Measurements from ENCODE around the gene TMEM178B. TPM values are rescaled to one million over a fixed set of nuclear protein-coding genes. Genes with fewer than 3 reads are reported as not detected.
A peak's percentile ranks its signal among the peaks of the same experiment; 100 is the strongest.
"Not testable (repeated sequence)": the region's sequence is repeated elsewhere in the genome, so short reads cannot be mapped to it uniquely, and the experiment has no call there.

The TMEM178B gene
- total RNA-seq, 3 donors from 2014 or later, result 0.23 to 0.90 (median 0.37) TPM

- no peak overlapping the region for H3K4me3 Mint-ChIP-seq
- H3K4me1 Mint-ChIP-seq (ENCODE audit: low read depth), result no peaks in the 10 kb centered on the region
- H3K36me3 Mint-ChIP-seq (ENCODE audit: insufficient read depth), result no peaks in the 10 kb centered on the region
- H3K27me3 Mint-ChIP-seq (ENCODE audit: low read depth), result peaks cover 6% of the 10 kb centered on the region
- no peak for ATAC-seq
- H3K9me3 Mint-ChIP-seq, result peaks cover 4% of the 10 kb centered on the region
- no peak for DNase-seq
Measured at GRCh38 chr7:141167381-141167964, 93.6 kb downstream of the TMEM178B start.

DNA sequence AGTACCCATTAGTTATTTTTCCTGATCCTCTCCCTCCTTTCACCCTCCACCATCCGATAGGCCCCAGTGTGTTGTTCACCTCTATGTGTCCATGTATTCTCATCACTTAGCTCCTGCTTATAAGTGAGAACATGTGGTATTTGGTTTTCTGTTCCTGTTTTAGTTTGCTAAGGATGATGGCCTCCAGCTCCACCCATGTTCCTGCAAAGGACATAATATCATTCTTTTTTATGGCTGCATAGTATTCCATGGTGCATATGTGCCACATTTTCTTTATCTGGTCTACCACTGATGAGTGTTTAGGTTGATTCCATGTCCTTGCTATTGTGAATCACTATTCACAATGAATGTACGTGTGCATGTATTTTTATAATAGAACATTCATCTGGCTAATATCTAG is 95.3 kb downstream of the TMEM178B start:
- not testable (repeated sequence) for H3K4me1 Mint-ChIP-seq (ENCODE audit: low read depth); H3K9me3 Mint-ChIP-seq; H3K36me3 Mint-ChIP-seq (ENCODE audit: insufficient read depth); DNase-seq; ATAC-seq; H3K4me3 Mint-ChIP-seq; H3K27me3 Mint-ChIP-seq (ENCODE audit: low read depth)

DNA sequence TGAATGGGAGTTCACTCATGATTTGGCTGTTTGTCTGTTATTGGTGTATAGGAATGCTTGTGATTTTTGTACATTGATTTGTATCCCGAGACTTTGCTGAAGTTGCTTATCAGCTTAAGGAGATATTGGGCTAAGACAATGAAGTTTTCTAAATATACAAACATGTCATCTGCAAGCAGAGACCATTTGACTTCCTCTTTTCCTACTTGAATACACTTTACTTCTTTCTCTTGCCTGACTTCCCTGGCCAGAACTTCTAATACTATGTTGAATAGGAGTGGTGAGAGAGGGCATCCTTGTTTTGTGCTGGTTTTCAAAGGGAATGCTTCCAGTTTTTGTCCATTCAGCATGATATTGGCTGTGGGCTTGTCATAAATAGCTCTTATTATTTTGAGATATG is 101.9 kb downstream of the TMEM178B start:
- H3K27me3 Mint-ChIP-seq (ENCODE audit: low read depth); H3K4me3 Mint-ChIP-seq; H3K36me3 Mint-ChIP-seq (ENCODE audit: insufficient read depth); DNase-seq; H3K9me3 Mint-ChIP-seq; H3K4me1 Mint-ChIP-seq (ENCODE audit: low read depth); ATAC-seq: not testable (repeated sequence)

- H3K36me3 Mint-ChIP-seq (ENCODE audit: insufficient read depth); H3K4me1 Mint-ChIP-seq (ENCODE audit: low read depth); DNase-seq; ATAC-seq; H3K27me3 Mint-ChIP-seq (ENCODE audit: low read depth); H3K9me3 Mint-ChIP-seq: not testable (repeated sequence)
- H3K4me3 Mint-ChIP-seq, result peak overlapping the region; percentile 46
Measured at GRCh38 chr7:141177120-141177519, 103.3 kb downstream of the TMEM178B start.

GRCh38 chr7:141178486-141179135 is 104.7 kb downstream of the TMEM178B start:
- ATAC-seq, result no peak
- DNase-seq, result no peak
- Mint-ChIP-seq H3K9me3 (no peaks in the 10 kb centered on the region), H3K4me1 (ENCODE audit: low read depth) (peaks cover 8% of the 10 kb centered on the region), H3K4me3 (no peak overlapping the region), H3K36me3 (ENCODE audit: insufficient read depth) (no peaks in the 10 kb centered on the region), H3K27me3 (ENCODE audit: low read depth) (peaks cover 6% of the 10 kb centered on the region)

DNA sequence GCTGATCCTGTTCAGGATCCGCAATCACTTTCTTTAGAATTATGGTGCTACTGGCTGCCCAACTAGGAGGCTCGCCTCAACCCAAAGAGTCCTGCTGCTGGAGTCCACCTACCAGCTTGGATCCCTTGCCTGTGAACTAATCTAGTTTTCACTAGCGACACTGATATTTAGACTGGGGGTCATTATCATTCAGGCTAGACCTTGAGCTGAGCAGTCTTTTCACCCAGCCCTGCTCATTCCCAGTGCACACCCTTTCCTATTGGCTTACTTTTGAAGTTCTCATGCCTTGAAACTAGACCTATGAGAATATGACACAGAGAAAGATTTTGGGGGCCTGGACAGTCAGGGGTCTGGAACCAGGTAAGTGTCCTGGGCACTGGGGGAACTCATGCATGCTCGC is 107.9 kb downstream of the TMEM178B start:
- Mint-ChIP-seq H3K9me3 (no peaks in the 10 kb centered on the region), H3K36me3 (ENCODE audit: insufficient read depth) (no peaks in the 10 kb centered on the region), H3K27me3 (ENCODE audit: low read depth) (peaks cover 3% of the 10 kb centered on the region), H3K4me3 (no peak overlapping the region), H3K4me1 (ENCODE audit: low read depth) (peaks cover 6% of the 10 kb centered on the region)
- ATAC-seq (no peak), DNase-seq (no peak)

- no peak overlapping the region for H3K4me3 Mint-ChIP-seq
- no peaks in the 10 kb centered on the region for H3K9me3 Mint-ChIP-seq
- no peaks in the 10 kb centered on the region for H3K4me1 Mint-ChIP-seq (ENCODE audit: low read depth)
- peaks cover 3% of the 10 kb centered on the region for H3K27me3 Mint-ChIP-seq (ENCODE audit: low read depth)
- ATAC-seq, result no peak
- H3K36me3 Mint-ChIP-seq (ENCODE audit: insufficient read depth), result no peaks in the 10 kb centered on the region
- no peak for DNase-seq
Measured at GRCh38 chr7:141184532-141185190, 110.8 kb downstream of the TMEM178B start.

DNA sequence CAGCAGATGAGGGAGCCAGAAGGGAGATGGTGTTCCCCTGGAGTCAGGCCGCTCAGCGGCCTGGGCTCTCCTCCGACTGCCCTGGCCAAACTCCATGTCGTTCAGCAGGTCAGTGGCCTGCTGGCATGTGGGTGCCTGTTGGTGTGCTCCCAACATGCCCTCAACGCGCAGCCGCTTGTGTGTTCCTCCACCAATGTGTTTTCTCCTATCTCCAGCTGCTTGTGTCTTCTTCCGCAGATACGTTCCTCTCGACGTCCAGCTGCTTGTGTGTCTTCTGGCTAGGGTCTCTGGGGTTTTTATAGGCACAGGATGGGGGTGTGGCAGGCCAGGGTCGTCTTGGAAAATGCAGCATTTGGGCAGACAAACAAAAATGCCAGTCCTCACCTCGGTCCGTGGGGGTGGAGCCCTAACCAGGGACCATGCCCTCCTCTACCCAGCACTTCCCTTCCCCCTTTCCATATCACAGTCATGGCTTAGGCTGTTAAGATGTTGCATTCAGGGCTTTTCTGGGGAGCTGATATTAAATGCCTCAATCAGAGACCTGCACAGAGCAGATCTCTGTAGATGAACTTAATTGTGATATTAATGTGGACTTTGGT is 111.6 kb downstream of the TMEM178B start:
- DNase-seq (no peak), ATAC-seq (no peak)
- H3K9me3 Mint-ChIP-seq, result no peaks in the 10 kb centered on the region
- no peak overlapping the region for H3K4me3 Mint-ChIP-seq
- H3K36me3 Mint-ChIP-seq (ENCODE audit: insufficient read depth), result no peaks in the 10 kb centered on the region
- no peaks in the 10 kb centered on the region for H3K4me1 Mint-ChIP-seq (ENCODE audit: low read depth)
- no peaks in the 10 kb centered on the region for H3K27me3 Mint-ChIP-seq (ENCODE audit: low read depth)

DNA sequence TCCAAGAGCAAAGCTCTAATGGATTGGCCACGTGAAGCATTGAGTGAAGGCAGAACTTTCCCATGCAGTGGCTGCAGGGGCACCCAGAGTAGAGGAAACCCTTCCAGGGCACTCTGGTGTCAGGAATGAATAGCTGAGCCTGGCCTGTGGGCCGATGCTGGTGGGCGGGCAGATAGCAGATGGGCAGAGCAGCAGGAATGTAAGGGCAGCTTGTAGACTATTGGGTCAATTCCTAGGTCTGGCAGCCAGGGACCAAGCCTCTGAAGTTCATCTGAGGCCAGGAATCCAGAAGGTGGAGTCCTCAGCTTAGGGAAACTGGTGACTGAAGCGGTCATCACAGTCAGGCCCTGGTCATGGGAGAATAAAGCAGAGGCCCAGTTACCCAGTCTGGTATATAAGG is 115.4 kb downstream of the TMEM178B start:
- Mint-ChIP-seq H3K36me3 (ENCODE audit: insufficient read depth) (no peaks in the 10 kb centered on the region), H3K9me3 (no peaks in the 10 kb centered on the region), H3K4me1 (ENCODE audit: low read depth) (no peaks in the 10 kb centered on the region), H3K4me3 (no peak overlapping the region), H3K27me3 (ENCODE audit: low read depth) (peaks cover 6% of the 10 kb centered on the region)
- DNase-seq, result no peak
- no peak for ATAC-seq

DNA sequence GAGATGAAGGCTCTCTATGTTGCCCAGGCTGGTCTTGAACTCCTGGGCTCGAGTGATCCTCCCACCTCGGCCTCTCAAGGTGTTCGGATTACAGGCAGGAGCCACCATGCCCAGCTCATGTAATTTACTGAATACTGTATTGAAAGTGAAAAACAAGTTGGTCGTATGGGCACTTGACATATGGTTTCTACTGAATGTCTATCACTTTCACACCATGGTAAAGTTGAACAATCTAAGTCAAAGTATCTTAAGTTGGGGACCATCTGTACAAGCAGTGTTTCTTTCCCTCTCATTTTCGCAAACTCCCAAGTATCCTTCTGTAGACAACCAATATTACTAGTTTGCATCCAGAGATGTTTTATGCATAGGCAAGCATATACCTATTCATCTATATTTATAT is 116.6 kb downstream of the TMEM178B start:
- H3K4me3 Mint-ChIP-seq, result no peak overlapping the region
- DNase-seq (no peak), ATAC-seq (no peak)
- H3K36me3 Mint-ChIP-seq (ENCODE audit: insufficient read depth), result no peaks in the 10 kb centered on the region
- H3K9me3 Mint-ChIP-seq, result no peaks in the 10 kb centered on the region
- peaks cover 6% of the 10 kb centered on the region for H3K27me3 Mint-ChIP-seq (ENCODE audit: low read depth)
- no peaks in the 10 kb centered on the region for H3K4me1 Mint-ChIP-seq (ENCODE audit: low read depth)

DNA sequence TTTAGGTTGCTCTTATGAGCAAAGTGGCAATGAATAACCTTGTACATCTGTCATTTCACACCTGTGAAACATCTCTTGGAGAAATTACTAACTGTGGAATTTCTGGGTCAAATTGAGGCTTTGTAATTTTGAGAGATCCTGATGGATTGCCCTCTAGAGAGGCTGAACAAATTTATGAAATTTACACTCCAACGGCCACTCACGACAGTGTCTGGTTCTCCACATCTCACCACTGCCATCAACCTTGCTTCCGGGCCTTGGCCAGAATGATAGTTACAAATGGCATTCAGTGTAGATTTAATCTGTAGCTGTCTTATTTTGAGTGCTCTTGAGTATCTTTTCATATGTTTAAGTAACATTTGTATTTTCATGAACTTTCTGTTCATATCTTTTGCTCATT is 117.4 kb downstream of the TMEM178B start:
- no peak overlapping the region for H3K4me3 Mint-ChIP-seq
- ATAC-seq (no peak), DNase-seq (no peak)
- H3K9me3 Mint-ChIP-seq, result no peaks in the 10 kb centered on the region
- H3K36me3 Mint-ChIP-seq (ENCODE audit: insufficient read depth), result no peaks in the 10 kb centered on the region
- H3K4me1 Mint-ChIP-seq (ENCODE audit: low read depth), result no peaks in the 10 kb centered on the region
- peaks cover 6% of the 10 kb centered on the region for H3K27me3 Mint-ChIP-seq (ENCODE audit: low read depth)

DNA sequence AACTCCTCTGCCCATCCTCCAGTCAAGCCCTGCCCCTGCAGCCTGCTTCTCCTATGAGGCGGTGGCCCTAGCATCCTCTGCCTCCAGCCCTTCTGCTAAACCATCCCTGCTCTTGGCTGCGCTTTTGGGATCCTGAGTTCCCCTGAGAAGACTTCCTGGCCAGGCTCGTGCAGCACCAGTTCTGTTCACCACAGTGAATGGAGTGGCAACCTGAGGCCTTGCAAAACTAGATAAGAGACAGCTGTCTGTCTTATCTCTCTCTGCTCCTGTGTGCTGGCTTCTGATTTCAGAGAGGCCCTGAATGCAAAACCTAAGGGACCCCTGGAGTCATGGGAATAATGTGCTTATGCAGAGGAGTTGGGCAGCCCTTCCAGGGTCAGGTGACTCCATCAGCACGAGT is 119.2 kb downstream of the TMEM178B start:
- peaks cover 7% of the 10 kb centered on the region for H3K27me3 Mint-ChIP-seq (ENCODE audit: low read depth)
- H3K4me3 Mint-ChIP-seq, result no peak overlapping the region
- no peaks in the 10 kb centered on the region for H3K9me3 Mint-ChIP-seq
- no peak for ATAC-seq
- DNase-seq, result no peak
- H3K36me3 Mint-ChIP-seq (ENCODE audit: insufficient read depth), result no peaks in the 10 kb centered on the region
- no peaks in the 10 kb centered on the region for H3K4me1 Mint-ChIP-seq (ENCODE audit: low read depth)

- H3K36me3 Mint-ChIP-seq (ENCODE audit: insufficient read depth); ATAC-seq; H3K9me3 Mint-ChIP-seq; H3K4me1 Mint-ChIP-seq (ENCODE audit: low read depth); H3K4me3 Mint-ChIP-seq; DNase-seq: not testable (repeated sequence)
- peaks cover 14% of the 10 kb centered on the region for H3K27me3 Mint-ChIP-seq (ENCODE audit: low read depth)
Measured at GRCh38 chr7:141195722-141196121, 121.9 kb downstream of the TMEM178B start.

GRCh38 chr7:141198194-141198958 is 124.5 kb downstream of the TMEM178B start:
- H3K36me3 Mint-ChIP-seq (ENCODE audit: insufficient read depth), result no peaks in the 10 kb centered on the region
- ATAC-seq (no peak), DNase-seq (no peak)
- H3K9me3 Mint-ChIP-seq, result no peaks in the 10 kb centered on the region
- H3K4me1 Mint-ChIP-seq (ENCODE audit: low read depth), result no peaks in the 10 kb centered on the region
- no peak overlapping the region for H3K4me3 Mint-ChIP-seq
- peaks cover 13% of the 10 kb centered on the region for H3K27me3 Mint-ChIP-seq (ENCODE audit: low read depth)

Measured in activated T-cell treated with anti-CD3 and anti-CD28 coated beads, Interleukin-2, amount 50 U/mL, for 4 hours (primary cell).